ENCODE data around the gene S1PR5. TPM values are rescaled to one million over a fixed set of nuclear protein-coding genes. Genes with fewer than 3 reads are reported as not detected.

S1PR5 gene
- total and polyA plus RNA-seq, 9 of the 15 experiments (the other 6 are each of a cell fraction or from before 2014, with no cell fraction given), result 0.03 to 0.54 (median 0.35) TPM; not detected in 4

GRCh38 chr19:10497371-10497770 is 19.9 kb downstream of the S1PR5 start:
- CTCF ChIA-PET (ENCODE audit: low intra/inter-chr PET ratio), result no interaction called here
- no peak for ATAC-seq
- in situ Hi-C loops (cut with MboI), result no loop called here

More at GRCh38 chr19:10497371-10497770, 19.9 kb downstream of the S1PR5 start:
- H3K27me3 ChIP-seq (ENCODE audit: control insufficient read depth in 2 of 2, insufficient read depth in 2 of 2, low read length in 2 of 2), result no peaks in the 10 kb centered on the region; a peak in 1 of 5 replicates
- 88% methylated on average over 4 of the region's 4 CpGs for WGBS (ENCODE audit: insufficient coverage, low coverage, missing lambda C conversion rate)
- H3K4me2 ChIP-seq (ENCODE audit: insufficient read depth, low read length), result no peak overlapping the region
- FAIRE-seq (no peak), DNase-seq (ENCODE audit: extremely low read depth in 1 of 4, low spot score in 3 of 4) (no peak)
- BruUV-seq (replicated peaks), result no TSS peak
- no peak overlapping the region; a peak in 1 of 4 replicates for H3K9ac ChIP-seq (ENCODE audit: insufficient read depth in 1 of 2, low read depth in 2 of 2, low read length in 2 of 2)
- no peak overlapping the region for H3K4me3 ChIP-seq
- H3K4me1 ChIP-seq (replicated peaks in 1 of 2; ENCODE audit: control insufficient read depth in 2 of 2, insufficient read depth in 2 of 2, low read length in 2 of 2), result peaks cover 3 to 25% of the 10 kb centered on the region in 2 experiments; a peak in 4 of 5 replicates
- H3K27ac ChIP-seq (ENCODE audit: extremely low read depth, low read depth, low read length), result no peak overlapping the region
- H3K36me3 ChIP-seq (ENCODE audit: control insufficient read depth, insufficient read depth, low read length), result peaks cover 68% of the 10 kb centered on the region
- H3K9me1 ChIP-seq (ENCODE audit: control insufficient read depth, insufficient read depth, low read length), result no peaks in the 10 kb centered on the region
- no peak overlapping the region for H2AFZ ChIP-seq (ENCODE audit: low read depth, low read length)
- H3K9me3 ChIP-seq (replicated peaks; ENCODE audit: control insufficient read depth, insufficient read depth, low read depth, low read length), result no peaks in the 10 kb centered on the region
- intact Hi-C loops (cut with micrococcal nuclease), result no loop called here
- H3K79me2 ChIP-seq (ENCODE audit: control insufficient read depth, insufficient read depth, low read length), result peaks cover 79% of the 10 kb centered on the region
- POLR2A ChIA-PET, result interaction anchor here (0.6 to 1.3 kb wide), 5 partner anchors 8 to 80 kb away, joined by 3 read pairs; no protein-coding TSS in a partner anchor
- H4K20me1 ChIP-seq (replicated peaks; ENCODE audit: control insufficient read depth, insufficient read depth, low read length), result peaks cover 3% of the 10 kb centered on the region; the same call in 1 of the 2 replicates
- TF ChIP-seq ATF1 (CRISPR knock-in tag; IDR thresholded peaks at IDR 0.05) (no peak), ATF1 (tag; IDR thresholded peaks at IDR 0.05) (no peak), ZEB2 (IDR thresholded peaks at IDR 0.05) (no peak), AFF4 (CRISPR knock-in tag; IDR thresholded peaks at IDR 0.05) (no peak), PURB (CRISPR knock-in tag; IDR thresholded peaks at IDR 0.05; ENCODE audit: low read depth) (no peak), ZNF76 (CRISPR knock-in tag; IDR thresholded peaks at IDR 0.05; ENCODE audit: borderline replicate concordance) (no peak)

Measured in K562 (cell line).